ENCODE results near the gene CDK13. TPM values are rescaled to one million over a fixed set of nuclear protein-coding genes. Genes with fewer than 3 reads are reported as not detected.

The CDK13 gene
- total RNA-seq, 1 donor from 2014 or later: 53.2 TPM

- Mint-ChIP-seq H3K27ac (ENCODE audit: unreplicated experiment) (no peak overlapping the region), H3K36me3 (ENCODE audit: unreplicated experiment) (no peaks in the 10 kb centered on the region), H3K4me1 (ENCODE audit: low read depth, unreplicated experiment) (peaks cover 6% of the 10 kb centered on the region), H3K27me3 (ENCODE audit: unreplicated experiment) (no peaks in the 10 kb centered on the region), H3K4me3 (ENCODE audit: unreplicated experiment) (no peak overlapping the region), H3K9me3 (ENCODE audit: unreplicated experiment) (peaks cover 2% of the 10 kb centered on the region)
- no peak for DNase-seq
- TF ChIP-seq CTCF (IDR thresholded peaks at IDR 0.05; ENCODE audit: partially characterized antibody, unreplicated experiment): no peak
Observed at GRCh38 chr7:40059057-40059456, 109.0 kb downstream of the CDK13 start.

DNA sequence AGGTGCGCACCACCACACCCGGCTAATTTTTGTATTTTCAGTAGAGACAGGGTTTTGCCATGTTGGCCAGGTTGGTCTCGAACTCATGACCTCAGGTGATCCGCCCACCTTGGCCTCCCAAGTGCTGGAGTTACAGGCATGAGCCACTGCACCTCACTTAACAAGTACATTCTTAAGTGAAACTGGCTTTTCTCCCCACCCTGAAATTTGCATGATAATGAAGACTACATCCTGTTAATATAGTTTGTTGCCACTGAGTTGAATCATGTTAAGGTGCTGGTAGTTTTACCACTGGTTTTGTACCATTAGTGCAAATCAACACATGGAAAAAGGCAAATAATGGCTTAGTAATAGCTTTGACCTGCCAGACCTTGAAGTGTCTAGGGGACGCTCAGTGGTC, 122.2 kb downstream of the CDK13 start:
- H3K4me3 Mint-ChIP-seq (ENCODE audit: unreplicated experiment): no peak overlapping the region
- no peak for DNase-seq
- no peaks in the 10 kb centered on the region for H3K4me1 Mint-ChIP-seq (ENCODE audit: low read depth, unreplicated experiment)
- no peaks in the 10 kb centered on the region for H3K27me3 Mint-ChIP-seq (ENCODE audit: unreplicated experiment)
- no peaks in the 10 kb centered on the region for H3K9me3 Mint-ChIP-seq (ENCODE audit: unreplicated experiment)
- TF ChIP-seq CTCF (IDR thresholded peaks at IDR 0.05; ENCODE audit: partially characterized antibody, unreplicated experiment): no peak
- no peaks in the 10 kb centered on the region for H3K36me3 Mint-ChIP-seq (ENCODE audit: unreplicated experiment)
- no peak overlapping the region for H3K27ac Mint-ChIP-seq (ENCODE audit: unreplicated experiment)

GRCh38 chr7:40073239-40073638, 123.2 kb downstream of the CDK13 start:
- no peak for TF ChIP-seq CTCF (IDR thresholded peaks at IDR 0.05; ENCODE audit: partially characterized antibody, unreplicated experiment)
- Mint-ChIP-seq H3K4me3 (ENCODE audit: unreplicated experiment) (no peak overlapping the region), H3K9me3 (ENCODE audit: unreplicated experiment) (no peaks in the 10 kb centered on the region), H3K27ac (ENCODE audit: unreplicated experiment) (no peak overlapping the region), H3K36me3 (ENCODE audit: unreplicated experiment) (no peaks in the 10 kb centered on the region), H3K4me1 (ENCODE audit: low read depth, unreplicated experiment) (no peaks in the 10 kb centered on the region), H3K27me3 (ENCODE audit: unreplicated experiment) (no peaks in the 10 kb centered on the region)
- DNase-seq: no peak

- Mint-ChIP-seq H3K9me3 (ENCODE audit: unreplicated experiment) (no peaks in the 10 kb centered on the region), H3K4me1 (ENCODE audit: low read depth, unreplicated experiment) (no peaks in the 10 kb centered on the region), H3K27me3 (ENCODE audit: unreplicated experiment) (no peaks in the 10 kb centered on the region), H3K27ac (ENCODE audit: unreplicated experiment) (no peak overlapping the region), H3K4me3 (ENCODE audit: unreplicated experiment) (no peak overlapping the region), H3K36me3 (ENCODE audit: unreplicated experiment) (no peaks in the 10 kb centered on the region)
- DNase-seq: no peak
- TF ChIP-seq CTCF (IDR thresholded peaks at IDR 0.05; ENCODE audit: partially characterized antibody, unreplicated experiment): no peak
Observed at GRCh38 chr7:40077849-40078248, 127.8 kb downstream of the CDK13 start.

DNA sequence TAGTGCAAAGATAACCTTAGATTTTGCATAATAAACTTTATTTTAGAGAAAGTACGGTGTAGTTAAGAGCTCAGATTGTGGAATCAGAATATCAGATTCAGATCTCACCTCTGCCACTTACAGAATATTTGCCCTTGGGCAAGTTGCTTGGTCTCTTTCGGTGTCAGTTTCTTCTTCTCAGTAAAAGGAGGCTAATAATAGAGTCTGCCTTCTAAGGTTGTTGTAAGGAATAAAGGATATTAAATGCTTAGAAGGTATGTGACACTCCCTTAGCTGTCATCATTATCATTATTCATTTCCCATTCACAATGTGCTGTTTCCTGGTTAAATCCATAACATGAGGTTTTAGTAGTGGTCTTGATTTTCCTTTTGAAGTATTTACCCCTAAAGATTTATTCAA, 142.1 kb downstream of the CDK13 start:
- Mint-ChIP-seq H3K27me3 (ENCODE audit: unreplicated experiment) (peaks cover 3% of the 10 kb centered on the region), H3K36me3 (ENCODE audit: unreplicated experiment) (peaks cover 4% of the 10 kb centered on the region), H3K9me3 (ENCODE audit: unreplicated experiment) (no peaks in the 10 kb centered on the region), H3K4me1 (ENCODE audit: low read depth, unreplicated experiment) (no peaks in the 10 kb centered on the region), H3K4me3 (ENCODE audit: unreplicated experiment) (no peak overlapping the region), H3K27ac (ENCODE audit: unreplicated experiment) (no peak overlapping the region)
- no peak for TF ChIP-seq CTCF (IDR thresholded peaks at IDR 0.05; ENCODE audit: partially characterized antibody, unreplicated experiment)
- DNase-seq: no peak

Data from glutamatergic neuron (in vitro differentiated cells).